ENCODE measurements around the gene PRPF31.

DNA sequence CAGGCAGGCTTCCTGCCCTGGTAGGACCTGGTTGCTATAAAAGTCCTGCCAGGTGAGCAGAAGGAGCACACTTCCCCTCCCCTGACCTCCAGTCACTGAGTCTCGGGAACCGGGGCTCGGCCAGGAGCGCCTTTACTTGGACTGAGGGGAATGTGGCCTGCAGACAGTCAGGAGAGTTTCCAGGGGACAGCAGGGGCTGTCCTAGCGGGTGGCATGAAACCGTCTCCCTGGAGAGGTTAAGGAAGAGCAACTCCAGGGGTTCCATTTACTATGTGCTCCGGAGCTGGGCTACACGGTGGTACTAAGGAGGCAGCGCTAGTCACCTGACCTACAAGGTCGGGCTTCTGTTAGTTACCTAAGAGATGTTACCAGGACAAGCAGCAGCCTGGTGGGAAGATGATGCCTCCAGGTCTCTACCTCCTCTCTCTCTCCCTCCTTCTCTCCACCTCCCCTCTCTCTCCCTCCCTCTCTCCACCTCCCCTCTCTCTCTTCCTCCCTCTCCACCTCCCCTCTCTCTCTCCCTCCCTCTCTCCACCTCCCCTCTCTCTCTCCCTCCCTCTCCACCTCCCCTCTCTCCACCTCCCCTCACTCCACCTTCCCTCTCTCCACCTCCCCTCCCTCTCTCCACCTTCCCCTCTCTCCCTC is 17.9 kb downstream of the PRPF31 start:
- TF ChIP-seq GATA2 (IDR thresholded peaks at IDR 0.05; ENCODE audit: low read depth, low read length) (no peak), GATA3 (IDR thresholded peaks at IDR 0.05; ENCODE audit: low read depth, low read length) (no peak)

Measured in SH-SY5Y (cell line).